ENCODE data around the gene FMN1.

- TF ChIP-seq CTCF (IDR thresholded peaks at IDR 0.05; ENCODE audit: poor library complexity, severe bottlenecking) (no peak), EP300 (conservative IDR thresholded peaks at IDR 0.05; ENCODE audit: poor library complexity, severe bottlenecking) (no peak), RAD21 (conservative IDR thresholded peaks at IDR 0.05) (no peak), TAF1 (IDR thresholded peaks at IDR 0.05; ENCODE audit: low read depth) (no peak), EZH2 (IDR thresholded peaks at IDR 0.05; ENCODE audit: borderline replicate concordance, insufficient read depth, low read length, poor library complexity, severe bottlenecking) (no peak), POLR2AphosphoS5 (IDR thresholded peaks at IDR 0.05) (no peak), SMC3 (conservative IDR thresholded peaks at IDR 0.05; ENCODE audit: poor library complexity) (no peak), MXI1 (conservative IDR thresholded peaks at IDR 0.05; ENCODE audit: poor library complexity, severe bottlenecking) (no peak)
These were observed 292.5 kb downstream of the FMN1 start for GRCh38 chr15:32901995-32902394.
